Ishikawa (cell line): ENCODE data around the gene BOD1L2.

ENCODE experiments used
- CEBPB ChIP-seq: IDR thresholded peaks from 2 replicates; pipeline ENCODE4 v1.6.1; 2012
- EP300 ChIP-seq: IDR thresholded peaks from 2 replicates; pipeline ENCODE4 v1.6.1; 2012; ENCODE audit warnings: borderline replicate concordance
- MAX ChIP-seq: IDR thresholded peaks from 2 replicates; pipeline ENCODE4 v1.6.1; 2012
- RAD21 ChIP-seq: IDR thresholded peaks from 2 replicates; pipeline ENCODE4 v1.6.1; 2012; ENCODE audit warnings: low read depth
- TAF1 ChIP-seq: IDR thresholded peaks from 2 replicates; pipeline ENCODE4 v1.6.1; 2012; ENCODE audit warnings: low read depth, mild to moderate bottlenecking
- TCF12 ChIP-seq: IDR thresholded peaks from 2 replicates; pipeline ENCODE4 v1.6.1; 2012; ENCODE audit warnings: low read depth
- TEAD4 ChIP-seq: IDR thresholded peaks from 2 replicates; pipeline ENCODE4 v1.6.1; 2012
- TF ChIP-seq, protein P1 (sequence below): IDR thresholded peaks from 2 replicates; pipeline ENCODE4 v1.6.1; 2012; ENCODE audit warnings: low read depth, mild to moderate bottlenecking

DNA sequence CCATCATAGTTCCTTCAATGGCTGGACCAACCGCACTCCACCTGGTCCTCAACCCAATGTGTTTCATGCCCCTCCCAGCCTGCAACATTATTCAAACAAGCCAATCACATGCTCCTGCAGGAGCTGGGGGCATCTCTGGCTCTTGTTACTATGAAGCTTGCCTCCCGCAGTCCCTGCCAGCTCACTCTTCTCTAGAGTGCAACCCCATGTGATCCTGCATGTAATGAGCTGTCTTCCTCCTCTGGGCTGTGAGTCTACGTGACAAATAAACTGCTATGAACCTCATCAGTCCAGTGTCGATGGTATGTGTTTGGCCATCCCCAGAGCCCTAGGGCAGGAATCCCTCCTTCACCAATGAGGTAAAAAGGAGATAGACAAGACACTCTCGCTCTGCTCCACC, 15.8 kb upstream of the BOD1L2 start:
- TF ChIP-seq CEBPB (no peak), EP300 (no peak), RAD21 (no peak), TAF1 (no peak), MAX (no peak), TEAD4 (no peak), TCF12 (no peak)
- TF ChIP-seq, protein P1, sequence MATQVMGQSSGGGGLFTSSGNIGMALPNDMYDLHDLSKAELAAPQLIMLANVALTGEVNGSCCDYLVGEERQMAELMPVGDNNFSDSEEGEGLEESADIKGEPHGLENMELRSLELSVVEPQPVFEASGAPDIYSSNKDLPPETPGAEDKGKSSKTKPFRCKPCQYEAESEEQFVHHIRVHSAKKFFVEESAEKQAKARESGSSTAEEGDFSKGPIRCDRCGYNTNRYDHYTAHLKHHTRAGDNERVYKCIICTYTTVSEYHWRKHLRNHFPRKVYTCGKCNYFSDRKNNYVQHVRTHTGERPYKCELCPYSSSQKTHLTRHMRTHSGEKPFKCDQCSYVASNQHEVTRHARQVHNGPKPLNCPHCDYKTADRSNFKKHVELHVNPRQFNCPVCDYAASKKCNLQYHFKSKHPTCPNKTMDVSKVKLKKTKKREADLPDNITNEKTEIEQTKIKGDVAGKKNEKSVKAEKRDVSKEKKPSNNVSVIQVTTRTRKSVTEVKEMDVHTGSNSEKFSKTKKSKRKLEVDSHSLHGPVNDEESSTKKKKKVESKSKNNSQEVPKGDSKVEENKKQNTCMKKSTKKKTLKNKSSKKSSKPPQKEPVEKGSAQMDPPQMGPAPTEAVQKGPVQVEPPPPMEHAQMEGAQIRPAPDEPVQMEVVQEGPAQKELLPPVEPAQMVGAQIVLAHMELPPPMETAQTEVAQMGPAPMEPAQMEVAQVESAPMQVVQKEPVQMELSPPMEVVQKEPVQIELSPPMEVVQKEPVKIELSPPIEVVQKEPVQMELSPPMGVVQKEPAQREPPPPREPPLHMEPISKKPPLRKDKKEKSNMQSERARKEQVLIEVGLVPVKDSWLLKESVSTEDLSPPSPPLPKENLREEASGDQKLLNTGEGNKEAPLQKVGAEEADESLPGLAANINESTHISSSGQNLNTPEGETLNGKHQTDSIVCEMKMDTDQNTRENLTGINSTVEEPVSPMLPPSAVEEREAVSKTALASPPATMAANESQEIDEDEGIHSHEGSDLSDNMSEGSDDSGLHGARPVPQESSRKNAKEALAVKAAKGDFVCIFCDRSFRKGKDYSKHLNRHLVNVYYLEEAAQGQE: no peak
